Bone marrow (tissue), 2 donors: ENCODE measurements around the gene TPSB2.
"Not testable (repeated sequence)": the region's sequence is repeated elsewhere in the genome, so short reads cannot be mapped to it uniquely, and the experiment has no call there.

Experiments used
- DNase-seq, 2 donors: peaks; one replicate each; lab custom pipeline; 2025; lab: John Stamatoyannopoulos, UW

TPSB2 gene

DNA sequence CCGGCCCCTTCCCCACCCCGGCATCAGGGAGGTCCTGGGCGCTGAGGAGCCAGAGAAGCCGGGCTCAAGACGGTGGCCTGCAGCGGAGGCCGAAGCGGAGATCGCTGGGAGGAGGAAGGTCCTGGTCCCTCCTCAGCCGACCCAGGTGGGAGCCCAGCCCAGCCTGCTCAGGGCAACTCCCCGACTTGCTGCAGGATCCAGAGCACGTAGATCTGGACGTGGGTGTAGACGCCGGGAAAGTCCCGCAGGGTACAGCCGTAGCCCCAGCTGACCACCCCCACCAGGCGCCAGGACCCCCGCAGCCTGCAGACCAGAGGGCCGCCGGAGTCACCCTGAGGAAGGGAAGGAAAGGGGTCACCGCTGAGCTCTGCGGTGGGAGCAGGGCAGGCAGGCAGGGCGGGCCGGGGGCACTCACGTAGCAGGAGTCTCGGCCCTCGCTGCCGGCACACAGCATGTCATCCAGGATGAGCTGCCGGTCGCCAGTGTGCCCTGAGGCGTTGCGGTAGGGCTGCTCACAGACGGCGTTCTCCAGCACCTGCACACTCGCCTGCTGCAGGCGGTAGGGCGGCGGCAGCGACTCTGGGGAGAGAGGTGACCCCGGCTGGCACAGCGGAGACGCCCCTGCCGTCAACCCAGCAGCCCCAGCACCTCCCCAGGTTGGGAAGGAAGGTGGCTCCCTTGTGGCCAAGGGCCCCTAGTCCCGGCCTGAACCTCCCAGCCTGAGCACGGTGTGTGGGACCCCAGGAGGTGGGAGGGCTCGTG lies 31.3 kb upstream of the TPSB2 start:
- DNase-seq, result no peak

DNA sequence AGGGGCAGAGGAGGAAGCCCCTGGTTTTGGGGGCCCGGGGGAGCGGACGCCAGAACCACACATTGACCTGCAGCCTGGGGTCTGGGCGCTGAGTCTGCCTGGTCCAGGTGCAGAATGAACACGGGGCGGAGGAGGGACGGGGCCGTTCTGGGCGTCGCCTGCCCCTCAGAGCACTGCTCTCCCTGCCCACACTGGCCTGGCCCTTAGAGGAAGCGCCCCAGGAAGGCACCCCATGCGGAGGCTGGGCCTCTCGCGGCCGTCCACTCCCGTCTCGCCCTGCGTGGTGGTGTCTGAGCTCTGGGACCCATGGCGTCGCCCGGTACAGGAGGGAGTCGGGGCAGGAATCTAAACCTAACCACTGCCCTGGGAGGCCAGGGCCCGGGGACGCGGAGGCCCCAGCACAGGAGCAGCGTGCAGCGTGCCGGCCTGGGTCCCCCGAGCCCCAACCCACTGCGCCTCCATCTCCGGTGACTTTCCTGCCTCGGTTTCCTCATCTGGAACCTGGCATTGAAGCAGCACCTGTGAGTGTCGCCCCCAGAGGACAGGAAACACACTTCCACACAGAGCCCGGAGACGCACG lies 30.2 kb upstream of the TPSB2 start:
- DNase-seq, result no peak

DNA sequence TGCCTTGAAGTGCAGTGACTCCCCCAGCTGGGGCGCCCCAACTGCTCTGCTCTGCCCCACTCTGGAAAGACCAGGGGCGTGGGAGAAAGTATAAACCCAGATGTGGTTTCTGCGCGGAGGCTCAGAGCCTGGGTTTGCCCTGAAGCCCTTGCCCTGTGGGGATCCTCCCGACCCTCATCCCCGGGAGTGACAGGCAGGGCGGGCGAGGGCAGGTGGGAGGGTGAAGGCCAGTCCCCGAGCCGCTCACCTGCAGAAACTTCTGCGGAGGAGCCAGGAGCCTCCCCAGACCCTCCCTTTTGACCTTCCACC lies 29.7 kb upstream of the TPSB2 start:
- DNase-seq, result no peak

DNA sequence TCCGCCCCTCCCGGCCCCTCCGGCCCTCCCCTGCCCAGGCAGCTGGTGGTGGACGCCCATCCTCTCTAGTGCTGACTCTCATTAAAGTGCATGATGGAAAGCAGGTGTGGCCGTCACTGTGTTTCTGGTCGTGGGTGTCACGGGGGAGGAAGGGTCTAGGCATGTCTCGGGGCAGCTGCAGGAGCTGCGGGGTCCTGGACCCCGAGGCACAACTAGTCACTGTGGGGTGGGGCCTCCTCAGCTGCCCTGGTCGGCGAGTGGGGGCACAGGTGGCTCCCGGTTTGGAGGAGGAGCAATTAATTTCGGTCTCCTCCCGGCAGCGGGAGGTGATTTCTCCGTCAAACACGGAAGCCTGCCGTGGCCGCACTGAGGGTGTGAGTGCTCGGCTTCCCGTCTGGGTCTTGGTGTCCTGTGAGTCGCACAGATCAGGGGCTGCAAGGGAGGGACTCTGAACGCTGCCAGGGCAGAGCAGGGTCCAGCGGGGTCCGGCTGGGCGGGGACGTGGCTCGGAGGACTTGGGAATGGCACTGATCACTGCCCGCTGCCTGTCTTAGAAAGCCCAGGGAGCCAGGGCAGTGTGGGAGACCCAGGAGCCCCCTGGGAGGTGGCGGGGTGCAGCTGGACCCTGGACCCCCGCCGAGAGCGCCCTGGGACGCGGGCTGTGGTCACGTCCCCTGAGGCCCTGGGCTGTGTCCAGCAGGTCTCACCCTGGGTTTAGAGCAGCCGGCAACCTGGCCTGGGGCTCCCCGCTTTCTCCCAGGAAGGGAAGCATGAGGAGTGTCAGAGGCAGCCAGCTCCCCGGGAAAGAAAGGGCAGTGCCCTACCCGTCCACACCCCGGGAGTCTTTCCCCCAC lies 29.1 kb upstream of the TPSB2 start:
- no peak for DNase-seq

DNA sequence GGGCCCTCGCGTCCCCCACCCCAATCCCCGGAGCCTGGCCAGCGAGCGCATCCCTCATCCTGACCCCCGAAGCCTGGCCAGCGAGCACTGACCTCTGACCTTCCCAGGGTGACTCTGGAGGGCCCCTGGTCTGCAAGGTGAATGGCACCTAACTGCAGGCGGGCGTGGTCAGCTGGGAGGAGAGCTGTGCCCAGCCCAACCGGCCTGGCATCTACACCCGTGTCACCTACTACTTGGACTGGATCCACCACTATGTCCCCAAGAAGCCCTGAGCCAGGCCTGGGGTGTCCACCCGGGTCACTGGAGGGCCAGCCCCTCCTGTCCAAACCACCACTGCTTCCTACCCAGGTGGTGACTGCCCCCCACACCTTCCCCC lies 28.2 kb upstream of the TPSB2 start:
- no peak for DNase-seq

DNA sequence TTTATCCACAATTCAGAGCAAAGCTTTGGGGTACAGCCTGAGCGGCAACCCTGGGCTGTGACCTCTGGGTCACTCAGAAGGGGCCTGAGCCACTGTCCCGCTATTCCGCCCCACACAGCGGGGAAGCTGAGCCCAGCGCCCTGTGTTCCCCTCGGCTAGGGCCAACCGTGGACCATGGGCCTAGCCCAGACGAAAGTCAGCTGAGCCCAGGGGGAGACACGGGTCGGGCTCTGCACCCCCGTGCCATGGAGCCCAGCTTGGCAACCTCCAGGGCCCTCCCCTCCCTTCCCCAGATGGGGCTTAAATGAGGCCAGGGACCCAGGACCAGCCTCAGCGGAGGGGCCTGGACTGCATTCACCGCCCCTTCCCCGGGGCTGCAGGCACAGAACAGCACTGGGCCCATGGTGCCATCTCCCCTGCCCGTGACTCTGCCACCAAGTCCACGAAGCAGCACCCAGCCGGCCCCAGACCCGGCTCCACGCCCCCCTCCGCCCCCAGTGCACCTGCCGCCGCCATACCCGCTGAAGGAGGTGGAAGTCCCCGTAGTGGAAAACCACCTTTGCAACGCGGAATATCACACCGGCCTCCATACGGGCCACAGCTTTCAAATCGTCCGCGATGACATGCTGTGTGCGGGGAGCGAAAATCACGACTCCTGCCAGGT lies 27.7 kb upstream of the TPSB2 start:
- DNase-seq, result no peak

DNA sequence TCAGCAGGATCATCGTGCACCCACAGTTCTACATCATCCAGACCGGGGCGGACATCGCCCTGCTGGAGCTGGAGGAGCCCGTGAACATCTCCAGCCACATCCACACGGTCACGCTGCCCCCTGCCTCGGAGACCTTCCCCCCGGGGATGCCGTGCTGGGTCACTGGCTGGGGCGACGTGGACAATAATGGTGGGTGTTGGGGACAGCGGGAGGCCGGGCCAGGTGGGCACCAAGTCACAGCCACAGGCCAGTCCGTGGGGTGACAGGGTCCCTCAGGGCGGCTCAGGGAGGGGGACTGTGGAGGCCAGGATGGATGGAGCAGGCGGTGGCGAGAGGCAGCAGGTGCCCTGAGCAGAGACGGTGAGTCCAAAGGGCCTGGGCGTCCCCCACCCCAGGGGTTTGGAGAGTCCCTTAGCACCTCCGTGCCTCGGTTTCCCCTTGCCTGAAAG lies 26.9 kb upstream of the TPSB2 start:
- DNase-seq, result no peak

DNA sequence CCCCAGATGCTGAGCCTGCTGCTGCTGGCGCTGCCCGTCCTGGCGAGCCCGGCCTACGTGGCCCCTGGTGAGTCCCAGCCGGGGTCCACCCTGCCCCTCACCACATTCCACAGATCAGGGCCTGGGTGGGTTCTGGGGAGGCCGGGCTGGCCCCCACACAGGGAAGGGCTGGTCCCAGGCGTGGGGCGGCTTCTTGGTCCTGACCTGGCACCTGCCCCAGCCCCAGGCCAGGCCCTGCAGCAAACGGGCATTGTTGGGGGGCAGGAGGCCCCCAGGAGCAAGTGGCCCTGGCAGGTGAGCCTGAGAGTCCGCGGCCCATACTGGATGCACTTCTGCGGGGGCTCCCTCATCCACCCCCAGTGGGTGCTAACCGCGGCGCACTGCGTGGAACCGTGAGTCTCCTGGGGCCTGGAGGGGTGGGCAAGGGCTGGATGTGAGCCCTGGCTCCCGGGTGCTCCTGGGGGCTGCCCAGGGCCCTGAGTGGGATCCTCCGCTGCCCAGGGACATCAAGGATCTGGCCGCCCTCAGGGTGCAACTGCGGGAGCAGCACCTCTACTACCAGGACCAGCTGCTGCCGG lies 26.4 kb upstream of the TPSB2 start:
- not testable (repeated sequence) for DNase-seq

DNA sequence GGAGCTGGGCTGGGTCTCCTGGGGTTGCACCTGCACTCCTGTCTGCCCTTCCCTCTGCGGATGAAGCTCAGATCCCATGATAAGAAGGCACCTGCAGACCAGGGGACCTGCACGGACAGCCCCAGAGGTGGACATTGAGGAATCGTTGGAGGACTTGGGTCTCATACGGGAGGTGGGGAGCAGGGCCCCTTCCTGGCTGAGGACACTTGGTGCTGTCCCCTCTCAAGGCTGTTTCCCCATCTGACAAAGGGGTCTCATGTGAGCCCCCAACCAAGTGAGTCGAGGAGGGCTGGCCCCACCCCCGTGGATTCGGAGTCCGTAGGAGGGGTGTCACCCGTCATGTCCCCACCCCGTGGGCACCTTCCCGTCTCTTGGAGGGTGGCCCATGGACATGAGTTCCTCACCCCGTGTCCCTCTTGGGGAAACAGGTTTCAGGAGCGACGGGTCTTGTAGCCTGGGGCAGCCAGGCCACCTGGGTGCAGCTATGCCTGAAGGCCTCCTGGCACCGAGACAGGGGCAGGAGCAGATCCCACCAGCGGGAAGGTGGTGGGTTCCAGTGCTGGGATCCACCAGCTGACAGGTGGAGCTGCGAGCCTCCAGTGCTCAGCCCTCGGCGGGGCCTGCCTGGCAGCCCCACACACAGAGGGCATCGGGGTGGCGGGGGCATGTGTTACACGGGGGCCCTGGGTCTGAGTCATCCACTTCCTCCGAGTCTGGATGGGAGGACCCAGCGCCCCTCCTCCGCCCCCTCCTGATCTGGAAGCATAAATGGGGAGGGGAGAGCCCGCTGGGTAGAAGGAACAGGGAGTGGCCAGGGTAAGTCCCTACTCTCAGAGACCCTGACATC lies 25.5 kb upstream of the TPSB2 start, which contains the start of gene TPSD1:
Gene TPSD1 (plus strand): TSS at position 794 of the 847 bp plus-strand sequence. CDS start 212 bp downstream, outside the sequence.
- peak in 1 of 2 donors; percentile 79 for DNase-seq

DNA sequence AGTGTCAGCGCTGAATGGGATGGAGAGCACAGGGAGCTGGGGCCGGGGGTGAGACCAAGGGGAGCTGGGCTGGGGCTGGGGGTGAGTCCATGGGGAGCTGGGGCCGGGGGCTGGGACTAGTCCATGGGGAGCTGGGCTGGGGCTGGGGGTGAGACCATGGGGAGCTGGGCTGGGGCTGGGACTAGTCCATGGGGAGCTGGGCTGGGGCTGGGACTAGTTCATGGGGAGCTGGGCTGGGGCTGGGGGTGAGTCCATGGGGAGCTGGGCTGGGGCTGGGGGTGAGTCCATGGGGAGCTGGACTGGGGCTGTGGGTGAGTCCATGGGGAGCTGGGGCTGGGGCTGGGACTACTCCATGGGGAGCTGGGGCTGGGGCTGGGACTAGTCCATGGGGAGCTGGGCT lies 24.8 kb upstream of the TPSB2 start:
- not testable (repeated sequence) for DNase-seq

DNA sequence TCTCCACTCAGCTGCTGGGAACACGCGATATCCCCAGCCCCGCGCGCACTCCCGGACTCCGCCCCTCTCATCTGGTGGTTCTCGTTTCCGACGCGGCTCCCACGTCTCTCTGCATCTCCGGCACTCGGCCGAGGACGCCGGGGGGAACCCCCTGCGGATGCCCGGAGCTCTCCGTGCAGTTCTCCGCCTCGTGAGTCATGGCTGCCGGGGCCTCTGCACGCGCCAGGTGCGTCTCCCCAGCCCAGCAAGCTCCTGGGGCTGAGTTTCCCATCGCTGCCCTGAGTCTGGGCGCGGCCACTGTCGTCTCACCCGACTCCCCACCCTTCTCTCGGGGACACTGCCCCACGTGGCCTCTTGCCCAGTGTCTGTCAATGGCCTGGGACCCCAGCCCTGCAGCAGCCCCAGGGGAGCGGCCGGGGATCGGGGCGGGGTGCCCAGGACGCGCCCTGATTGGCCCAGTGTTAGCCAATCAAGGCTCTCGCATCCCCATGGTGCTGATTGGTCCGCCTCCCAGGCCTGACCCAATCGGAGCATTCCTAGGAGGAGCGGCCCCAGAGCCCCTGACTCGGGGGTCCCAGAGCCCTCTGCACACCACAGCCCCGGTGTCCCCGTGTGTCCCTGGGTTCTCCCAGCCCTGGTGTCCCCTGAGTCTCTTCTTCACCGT lies 23.8 kb upstream of the TPSB2 start:
- DNase-seq, result not testable (repeated sequence)

DNA sequence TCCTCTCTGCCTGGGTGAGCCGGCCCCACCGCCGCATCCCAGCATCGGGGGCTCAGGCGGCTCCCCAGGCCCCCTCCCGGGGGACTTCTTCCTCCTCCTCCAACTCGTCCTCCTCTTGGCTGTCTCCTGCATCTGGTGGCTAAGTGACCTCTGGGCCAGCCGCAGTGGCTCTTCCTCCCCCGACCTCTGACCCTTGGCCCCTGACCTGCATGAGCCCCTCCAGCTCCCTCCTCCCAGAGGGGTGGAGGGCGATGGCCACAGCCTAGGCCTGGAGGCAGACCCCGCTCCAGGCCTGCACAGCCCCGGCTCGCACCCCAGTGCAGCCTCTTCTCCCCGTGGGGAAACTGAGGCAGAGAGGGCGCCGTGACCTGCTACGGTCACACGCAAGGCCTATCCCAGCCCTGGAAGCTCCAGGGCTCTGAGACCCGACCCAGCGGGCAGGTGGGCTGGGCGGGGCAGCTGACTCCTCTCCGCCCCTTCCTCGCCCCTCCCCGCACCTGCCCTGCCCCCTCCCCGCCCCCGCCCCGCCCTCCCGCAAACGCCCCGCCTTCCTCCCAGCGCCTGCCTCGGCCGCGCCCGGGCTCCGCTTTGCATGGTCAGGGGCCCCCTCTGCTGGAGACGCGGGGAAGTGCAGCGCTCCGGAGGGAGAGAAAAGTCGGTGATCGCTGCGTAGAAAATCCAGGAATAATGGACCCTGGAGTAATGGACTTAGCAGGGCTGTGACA lies 19.2 kb upstream of the TPSB2 start:
- not testable (repeated sequence) for DNase-seq

DNA sequence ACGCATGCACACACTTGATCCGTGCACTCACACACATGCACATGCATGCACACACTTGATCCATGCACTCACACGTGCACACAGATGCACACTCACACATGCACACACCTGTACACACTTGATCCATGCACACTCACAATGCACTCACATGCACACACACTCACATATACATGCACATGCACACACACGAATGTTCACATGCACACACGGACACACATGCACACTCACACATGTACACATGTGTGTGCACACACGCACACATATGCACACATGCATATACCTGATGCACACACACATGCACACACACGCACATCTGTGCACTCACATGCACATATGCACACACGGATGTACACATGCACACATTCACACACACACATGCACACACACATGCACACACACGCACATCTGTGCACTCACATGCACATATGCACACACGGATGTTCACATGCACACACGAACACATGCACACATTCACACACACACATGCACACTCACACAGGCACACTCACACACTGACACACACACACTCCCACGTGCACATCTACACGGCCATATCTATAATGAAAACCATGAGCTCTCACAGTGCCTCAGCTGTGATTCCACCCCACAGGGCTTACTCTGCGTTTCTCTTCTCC lies 18.0 kb upstream of the TPSB2 start:
- DNase-seq, result not testable (repeated sequence)

DNA sequence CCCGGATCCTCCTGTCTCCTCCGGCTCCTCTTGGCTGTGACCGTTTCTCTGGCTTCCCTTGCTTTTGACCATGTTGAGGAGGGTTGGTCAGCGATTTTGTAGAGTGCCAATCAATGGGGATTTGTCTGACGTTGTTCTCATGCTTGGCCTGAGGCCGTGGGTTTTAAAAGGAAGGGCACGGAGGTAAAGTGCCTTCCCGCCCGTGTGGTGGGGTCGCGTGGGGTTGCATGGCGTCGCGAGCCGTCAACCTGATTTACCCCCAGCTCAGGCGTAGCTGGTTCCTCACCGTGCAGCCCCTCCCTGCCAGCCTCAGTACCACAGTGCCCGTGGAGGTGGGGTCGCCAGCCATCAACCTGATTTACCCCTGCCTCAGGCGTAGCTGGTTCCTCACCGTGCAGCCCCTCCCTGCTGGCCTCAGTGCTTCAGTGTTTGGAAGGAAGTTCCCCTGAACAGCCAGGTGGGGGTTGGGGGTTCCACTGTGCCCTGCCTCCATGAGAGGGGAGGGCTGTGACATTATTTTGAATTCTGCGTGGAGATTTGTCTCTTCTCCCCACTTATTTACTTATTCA lies 15.6 kb upstream of the TPSB2 start:
- no peak for DNase-seq

DNA sequence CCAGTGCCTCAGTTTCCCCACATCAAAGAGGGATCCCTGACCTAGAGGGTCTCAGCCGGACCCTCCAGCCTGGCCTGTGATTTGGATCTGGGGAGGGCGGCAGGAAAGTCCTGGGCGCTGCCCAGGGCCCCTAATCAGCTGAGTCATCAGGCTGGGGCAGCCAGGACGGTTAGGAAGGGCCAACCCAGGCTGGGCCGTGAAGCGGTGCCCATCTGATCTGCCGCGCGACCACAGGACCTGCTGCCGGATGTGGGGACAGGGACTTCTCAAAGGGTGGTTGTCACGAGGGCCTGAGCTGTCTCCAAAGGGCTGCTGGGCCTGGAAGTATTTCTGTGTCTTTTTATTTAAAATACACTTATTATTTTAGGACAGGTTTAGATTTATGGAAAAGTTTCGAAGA lies 14.9 kb upstream of the TPSB2 start:
- DNase-seq, result no peak

DNA sequence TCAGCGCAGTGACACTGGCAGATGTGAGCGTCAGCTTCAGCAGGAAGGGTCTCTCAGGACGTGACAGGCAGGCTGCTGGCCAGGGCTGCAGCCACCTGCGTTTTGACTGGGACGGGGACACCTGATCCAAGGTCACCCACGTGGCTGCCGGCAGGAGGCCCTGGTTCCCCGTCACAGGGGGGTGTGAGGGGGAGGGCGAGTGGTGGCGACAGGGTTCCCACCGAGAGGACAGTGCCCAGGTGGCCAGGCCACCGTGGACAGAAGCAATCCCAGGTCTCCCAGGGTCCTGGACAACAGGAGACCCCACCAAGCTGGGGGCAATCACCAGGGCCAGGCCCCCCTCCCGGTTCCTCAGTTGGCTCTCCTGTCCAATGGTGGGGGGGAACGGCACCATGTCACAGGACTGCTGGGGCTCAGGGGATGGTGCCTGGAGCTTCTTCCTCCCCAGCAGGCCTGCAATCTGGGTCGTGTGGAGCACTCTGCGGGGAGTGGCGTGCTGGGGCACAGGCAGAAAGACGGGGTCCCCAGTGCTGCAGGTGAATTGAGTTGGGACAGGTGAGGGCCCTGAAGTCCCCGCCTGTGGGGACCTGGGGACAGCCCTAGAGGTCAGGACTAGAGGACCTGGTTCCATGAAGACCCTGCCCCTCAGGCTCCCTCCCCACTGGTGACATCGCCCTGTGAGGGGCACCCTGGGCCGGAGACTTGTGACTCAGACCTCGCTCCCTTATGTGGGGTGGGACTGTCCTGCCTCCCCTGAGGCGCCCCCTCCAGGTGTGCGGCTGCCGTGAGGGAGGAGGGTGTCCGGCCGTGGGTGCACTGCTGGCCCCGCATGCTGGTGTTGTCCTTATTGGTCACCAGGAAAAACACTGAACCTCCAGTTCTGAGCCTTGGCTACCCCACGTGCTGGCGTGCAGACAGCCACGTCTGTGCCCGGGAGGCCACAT lies 14.2 kb upstream of the TPSB2 start:
- DNase-seq, result not testable (repeated sequence)

DNA sequence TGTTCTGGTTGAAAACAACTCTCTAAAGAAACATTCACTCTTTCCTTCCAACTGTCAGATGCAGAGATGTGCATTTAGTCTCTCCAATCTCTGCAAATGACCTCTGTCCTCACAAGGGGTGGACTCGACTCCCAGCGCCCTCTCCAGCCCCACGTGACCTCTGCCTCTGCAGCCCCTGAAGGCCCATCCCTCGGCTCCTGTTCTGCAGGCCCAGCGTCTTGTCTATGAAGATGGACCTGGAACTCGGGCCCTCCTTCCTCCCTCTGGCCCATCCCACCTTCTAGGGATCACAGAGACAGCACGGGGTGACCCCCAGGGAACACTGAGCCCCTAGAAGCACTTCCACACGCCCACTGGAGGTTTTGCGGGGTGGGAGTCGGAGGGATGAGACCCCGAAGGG lies 13.4 kb upstream of the TPSB2 start:
- not testable (repeated sequence) for DNase-seq

DNA sequence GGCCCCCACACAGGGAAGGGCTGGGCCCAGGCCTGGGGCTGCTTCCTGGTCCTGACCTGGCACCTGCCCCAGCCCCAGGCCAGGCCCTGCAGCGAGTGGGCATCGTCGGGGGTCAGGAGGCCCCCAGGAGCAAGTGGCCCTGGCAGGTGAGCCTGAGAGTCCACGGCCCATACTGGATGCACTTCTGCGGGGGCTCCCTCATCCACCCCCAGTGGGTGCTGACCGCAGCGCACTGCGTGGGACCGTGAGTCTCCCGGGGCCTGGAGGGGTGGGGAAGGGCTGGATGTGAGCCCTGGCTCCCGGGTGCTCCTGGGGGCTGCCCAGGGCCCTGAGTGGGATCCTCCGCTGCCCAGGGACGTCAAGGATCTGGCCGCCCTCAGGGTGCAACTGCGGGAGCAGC lies 11.1 kb upstream of the TPSB2 start:
- not testable (repeated sequence) for DNase-seq
